NCI-H2107 treated with DMSO at 0.1 percent for 48 hours (cell line): ENCODE data around the gene FAT1.
"Not testable (repeated sequence)": the region's sequence is repeated elsewhere in the genome, so short reads cannot be mapped to it uniquely, and the experiment has no call there.

Experiments used
- DNase-seq: peaks from one replicate; lab custom pipeline; 2025; ENCODE audit not compliant: unreplicated experiment; lab: John Stamatoyannopoulos, UW

The FAT1 gene

GRCh38 chr4:186666252-186666651 lies 57.4 kb downstream of the FAT1 start:
- DNase-seq, result no peak

GRCh38 chr4:186660403-186660802 lies 63.3 kb downstream of the FAT1 start:
- no peak for DNase-seq

GRCh38 chr4:186659935-186660334 lies 63.7 kb downstream of the FAT1 start:
- DNase-seq, result no peak

- DNase-seq, result not testable (repeated sequence)
These were observed 64.2 kb downstream of the FAT1 start for GRCh38 chr4:186659456-186659855.

GRCh38 chr4:186658657-186659056 lies 65.0 kb downstream of the FAT1 start:
- DNase-seq, result no peak

- peak; percentile 58 for DNase-seq
These were observed 65.9 kb downstream of the FAT1 start for GRCh38 chr4:186657764-186658163.

GRCh38 chr4:186653969-186654368 lies 69.7 kb downstream of the FAT1 start:
- DNase-seq, result no peak

- peak; percentile 74 for DNase-seq
These were observed 72.0 kb downstream of the FAT1 start for GRCh38 chr4:186651624-186652023.

- peak; percentile 30 for DNase-seq
These were observed 72.5 kb downstream of the FAT1 start for GRCh38 chr4:186651181-186651603.

GRCh38 chr4:186650401-186651180 lies 73.1 kb downstream of the FAT1 start:
- no peak for DNase-seq

- DNase-seq, result no peak
These were observed 75.8 kb downstream of the FAT1 start for GRCh38 chr4:186647821-186648220.

GRCh38 chr4:186644737-186645261 lies 78.9 kb downstream of the FAT1 start:
- DNase-seq, result no peak

- DNase-seq, result no peak
These were observed 79.4 kb downstream of the FAT1 start for GRCh38 chr4:186644311-186644638.

- peak; percentile 49 for DNase-seq
These were observed 80.0 kb downstream of the FAT1 start for GRCh38 chr4:186643501-186644310.

- peak; percentile 30 for DNase-seq
These were observed 80.7 kb downstream of the FAT1 start for GRCh38 chr4:186642998-186643397.

- DNase-seq, result peak; percentile 56
These were observed 81.1 kb downstream of the FAT1 start for GRCh38 chr4:186642530-186642929.

- DNase-seq, result no peak
These were observed 89.0 kb downstream of the FAT1 start for GRCh38 chr4:186634591-186635128.

- DNase-seq, result no peak
These were observed 89.8 kb downstream of the FAT1 start for GRCh38 chr4:186633844-186634243.

- DNase-seq, result no peak
These were observed 93.5 kb downstream of the FAT1 start for GRCh38 chr4:186630128-186630527.

GRCh38 chr4:186628058-186628711 lies 95.5 kb downstream of the FAT1 start:
- no peak for DNase-seq

- DNase-seq, result no peak
These were observed 96.3 kb downstream of the FAT1 start for GRCh38 chr4:186627226-186627865.
